ENCODE measurements around the gene TMEM60. TPM values are rescaled to one million over a fixed set of nuclear protein-coding genes. Genes with fewer than 3 reads are reported as not detected.
"Not testable (repeated sequence)": the region's sequence is repeated elsewhere in the genome, so short reads cannot be mapped to it uniquely, and the experiment has no call there.

The TMEM60 gene
- total and polyA plus RNA-seq, 11 donors, result 5.4 to 16.3 (median 8.7) TPM

GRCh38 chr7:77791336-77791735, 6.9 kb downstream of the TMEM60 start:
- Histone ChIP-seq H3K4me3 (no peak overlapping the region), H3K9me3 (no peaks in the 10 kb centered on the region), H3K27ac (no peak overlapping the region), H3K4me1 (peaks cover 0 to 28% (median 3%) of the 10 kb centered on the region in 12 donors), H3K27me3 (no peaks in the 10 kb centered on the region), H3K36me3 (peaks cover 0 to 15% (median 0%) of the 10 kb centered on the region in 9 donors)
- 80 to 87% (median 86%) methylated on average over 6 of the region's 6 CpGs for WGBS, 4 donors
- no peak for TF ChIP-seq CTCF (IDR thresholded peaks at IDR 0.05)
- no peak for TF ChIP-seq POLR2A (IDR thresholded peaks at IDR 0.05)
- intact Hi-C loops (cut with DNase I), result no loop called here
- no peak for ATAC-seq
- DNase-seq, result no peak

GRCh38 chr7:77788327-77788902, 9.8 kb downstream of the TMEM60 start:
- Histone ChIP-seq H3K9me3 (peaks cover 0 to 2% (median 0%) of the 10 kb centered on the region in 12 donors), H3K36me3 (peaks cover 0 to 7% (median 2%) of the 10 kb centered on the region in 9 donors), H3K27ac (no peak overlapping the region), H3K4me3 (no peak overlapping the region), H3K4me1 (no peaks in the 10 kb centered on the region), H3K27me3 (no peaks in the 10 kb centered on the region)
- ATAC-seq (no peak), DNase-seq (no peak)
- WGBS, 4 donors, result 94 to 98% (median 97%) methylated on average over 2 of the region's 2 CpGs
- TF ChIP-seq POLR2A (IDR thresholded peaks at IDR 0.05) (no peak), CTCF (IDR thresholded peaks at IDR 0.05) (no peak)
- intact Hi-C loops (cut with DNase I), result no loop called here

GRCh38 chr7:77786741-77787140, 11.5 kb downstream of the TMEM60 start:
- H3K27me3 ChIP-seq, result no peaks in the 10 kb centered on the region
- ATAC-seq, result no peak
- intact Hi-C loops (cut with DNase I), result no loop called here

GRCh38 chr7:77786018-77786417, 12.2 kb downstream of the TMEM60 start:
- H3K27me3 ChIP-seq, result no peaks in the 10 kb centered on the region
- 97 to 99% (median 98%) methylated on average over 3 of the region's 3 CpGs for WGBS, 4 donors
- H3K4me3 ChIP-seq, result no peak overlapping the region
- ATAC-seq, result peak in 1 of 4 donors; percentile 27
- TF ChIP-seq POLR2A (IDR thresholded peaks at IDR 0.05), result no peak
- no peak for TF ChIP-seq CTCF (IDR thresholded peaks at IDR 0.05)
- no peaks in the 10 kb centered on the region for H3K4me1 ChIP-seq
- H3K9me3 ChIP-seq, result peaks cover 0 to 2% (median 0%) of the 10 kb centered on the region in 12 donors
- intact Hi-C loops (cut with DNase I), result no loop called here
- H3K27ac ChIP-seq, result no peak overlapping the region
- DNase-seq, result no peak
- H3K36me3 ChIP-seq, result peaks cover 0 to 28% (median 10%) of the 10 kb centered on the region in 9 donors

More at GRCh38 chr7:77786741-77787140, 11.5 kb downstream of the TMEM60 start:
- H3K4me3 ChIP-seq, result no peak overlapping the region
- DNase-seq, result no peak
- TF ChIP-seq POLR2A (IDR thresholded peaks at IDR 0.05) (no peak), CTCF (IDR thresholded peaks at IDR 0.05) (no peak)
- peaks cover 0 to 22% (median 5%) of the 10 kb centered on the region in 9 donors for H3K36me3 ChIP-seq
- peaks cover 0 to 2% (median 0%) of the 10 kb centered on the region in 12 donors for H3K9me3 ChIP-seq
- H3K4me1 ChIP-seq, result no peaks in the 10 kb centered on the region
- H3K27ac ChIP-seq, result no peak overlapping the region

- 95 to 98% (median 96%) methylated on average over 10 of the region's 10 CpGs for WGBS, 4 donors
- peaks cover 0 to 44% (median 26%) of the 10 kb centered on the region in 9 donors for H3K36me3 ChIP-seq
- H3K9me3 ChIP-seq; H3K27me3 ChIP-seq; DNase-seq; H3K4me1 ChIP-seq; ATAC-seq; intact Hi-C loops (cut with DNase I); H3K4me3 ChIP-seq: not testable (repeated sequence)
- peak overlapping the region in 1 of 12 donors; percentile 2 for H3K27ac ChIP-seq
Observed at GRCh38 chr7:77784426-77784825, 13.8 kb downstream of the TMEM60 start.

Data from heart left ventricle (tissue), 16 donors.